Measurements from ENCODE around the gene P2RY14. TPM values are rescaled to one million over a fixed set of nuclear protein-coding genes. Genes with fewer than 3 reads are reported as not detected.
A peak's percentile ranks its signal among the peaks of the same experiment; 100 is the strongest.

The P2RY14 gene
- total and polyA plus RNA-seq, 12 donors = 0.72 to 5.3 (median 2.7) TPM

GRCh38 chr3:151289445-151289844 lies 11.1 kb upstream of the P2RY14 start:
- intact Hi-C loops (cut with DNase I) = no loop called here
- H3K9me3 ChIP-seq = no peaks in the 10 kb centered on the region
- no peaks in the 10 kb centered on the region for H3K36me3 ChIP-seq
- no peak overlapping the region for H3K4me3 ChIP-seq
- no peak overlapping the region for H3K27ac ChIP-seq
- no peak for DNase-seq
- H3K27me3 ChIP-seq = no peaks in the 10 kb centered on the region
- peaks cover 0 to under 1% (median 0%) of the 10 kb centered on the region in 9 donors for H3K4me1 ChIP-seq
- no peak for TF ChIP-seq CTCF (IDR thresholded peaks at IDR 0.05)
- WGBS, 2 donors = 49 to 57% methylated on average over 3 of the region's 3 CpGs
- ATAC-seq = no peak

GRCh38 chr3:151285940-151286339 lies 7.6 kb upstream of the P2RY14 start:
- no peak overlapping the region for H3K27ac ChIP-seq
- H3K27me3 ChIP-seq = no peaks in the 10 kb centered on the region
- WGBS, 2 donors = 59 to 61% methylated on average over 1 of the region's 1 CpG
- ATAC-seq (no peak), DNase-seq (no peak)
- peaks cover 0 to 15% (median 9%) of the 10 kb centered on the region in 9 donors for H3K4me1 ChIP-seq
- intact Hi-C loops (cut with DNase I) = no loop called here
- no peak for TF ChIP-seq CTCF (IDR thresholded peaks at IDR 0.05)
- no peak overlapping the region for H3K4me3 ChIP-seq
- no peaks in the 10 kb centered on the region for H3K9me3 ChIP-seq
- H3K36me3 ChIP-seq = no peaks in the 10 kb centered on the region

DNA sequence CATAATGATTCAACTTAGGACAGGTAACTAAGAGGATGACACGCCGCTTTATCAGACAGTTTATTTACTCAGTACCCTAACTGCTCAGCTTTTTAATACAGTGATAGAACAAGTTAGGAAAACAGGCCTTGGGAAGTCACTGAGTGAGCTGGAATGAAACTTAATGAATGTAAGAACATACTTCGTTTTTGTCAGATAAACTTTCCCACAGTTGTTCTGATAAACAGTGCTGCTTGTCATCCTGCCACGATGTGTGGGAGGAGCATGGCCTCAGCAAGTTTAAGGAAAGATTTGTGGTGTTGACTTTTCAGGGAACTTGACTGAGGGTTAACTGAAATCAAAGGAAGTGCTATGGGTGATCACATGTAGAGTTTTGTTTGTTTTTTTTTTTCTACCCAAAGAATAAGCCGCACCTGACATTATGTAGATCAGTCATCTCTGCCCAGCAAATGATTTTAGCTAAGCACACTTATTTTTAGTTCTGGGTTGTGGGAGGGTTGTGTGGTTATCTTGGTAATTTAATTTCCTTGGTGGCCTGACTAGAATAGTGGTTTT lies 5.6 kb upstream of the P2RY14 start:
- intact Hi-C loops (cut with DNase I) = loop anchor here (1.0 to 5.0 kb wide), 9 partner anchors 52 to 117 kb away; no protein-coding TSS in a partner anchor
- WGBS, 2 donors = 41 to 43% methylated on average over 5 of the region's 5 CpGs
- peak in 5 of 8 donors; percentile 30 to 60 (median 45) for ATAC-seq
- peak in 1 of 2 donors; percentile 50 for DNase-seq
- H3K4me1 ChIP-seq = peaks cover 0 to 25% (median 9%) of the 10 kb centered on the region in 9 donors
- no peak for TF ChIP-seq CTCF (IDR thresholded peaks at IDR 0.05)
- H3K9me3 ChIP-seq = no peaks in the 10 kb centered on the region
- H3K27me3 ChIP-seq = no peaks in the 10 kb centered on the region
- peak overlapping the region in 8 of 10 donors; percentile 13 to 53 (median 24) for H3K27ac ChIP-seq
- no peaks in the 10 kb centered on the region for H3K36me3 ChIP-seq
- no peak overlapping the region for H3K4me3 ChIP-seq

DNA sequence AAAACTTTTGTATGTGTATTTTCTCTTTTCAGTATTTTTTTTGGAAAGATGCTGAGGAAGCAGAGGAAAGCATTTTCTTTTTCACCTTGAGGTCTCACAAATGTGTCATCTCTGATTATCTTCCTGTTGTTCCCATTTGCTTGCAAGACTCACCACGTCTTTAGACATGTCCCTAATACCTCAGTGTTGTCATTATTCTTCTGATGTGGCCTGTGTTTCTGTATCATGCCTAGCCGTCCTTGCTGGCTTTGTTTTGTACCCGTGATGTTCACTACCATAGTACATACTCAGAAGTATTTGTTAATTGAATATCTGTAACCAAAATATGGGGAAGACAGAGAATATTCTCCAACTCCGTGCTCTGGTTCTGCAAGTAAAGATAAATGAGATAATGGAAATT lies 5.0 kb upstream of the P2RY14 start:
- intact Hi-C loops (cut with DNase I) = loop anchor here (1.0 to 5.0 kb wide), 9 partner anchors 51 to 116 kb away; no protein-coding TSS in a partner anchor
- no peaks in the 10 kb centered on the region for H3K9me3 ChIP-seq
- H3K4me3 ChIP-seq = no peak overlapping the region
- DNase-seq (no peak), ATAC-seq (no peak)
- no peak for TF ChIP-seq CTCF (IDR thresholded peaks at IDR 0.05)
- H3K27me3 ChIP-seq = no peaks in the 10 kb centered on the region
- 56 to 62% methylated on average over 4 of the region's 4 CpGs for WGBS, 2 donors
- peaks cover 0 to 31% (median 9%) of the 10 kb centered on the region in 9 donors for H3K4me1 ChIP-seq
- H3K36me3 ChIP-seq = no peaks in the 10 kb centered on the region
- peak overlapping the region in 7 of 10 donors; percentile 12 to 53 (median 23) for H3K27ac ChIP-seq
